Adrenal gland (tissue), 12 donors: ENCODE results near the gene AMN. TPM values are rescaled to one million over a fixed set of nuclear protein-coding genes. Genes with fewer than 3 reads are reported as not detected.

Source experiments
- DNase-seq, 7 donors: peaks; one replicate each; pipeline ENCODE4 v3.0.0-alpha.2; 2019 to 2020
- H3K27ac ChIP-seq, 5 donors: fragments of 200-600 bp; sonication (generic) in 4 of 5; 1 replicate in 3 of 5; 2 replicates in 2 of 5; pipeline versions ENCODE4 v1.5.1 to v1.8.0; 2016 to 2020; ENCODE audit warnings: mild to moderate bottlenecking in 1 of 5
- H3K27me3 ChIP-seq: fragments of 200-600 bp; 2 replicates; pipeline ENCODE4 v1.8.0; 2021
- H3K36me3 ChIP-seq, 2 donors: fragments of 200-600 bp; replicated peaks in 1 of 2; 1 replicate in 1 of 2; 2 replicates in 1 of 2; pipeline versions ENCODE4 v1.5.1 to v1.8.0; 2018 to 2022
- H3K4me1 ChIP-seq, 2 donors: fragments of 200-600 bp; replicated peaks in 1 of 2; 1 replicate in 1 of 2; 2 replicates in 1 of 2; pipeline versions ENCODE4 v1.5.1 to v1.8.0; 2018 to 2021
- H3K4me3 ChIP-seq, 4 donors: fragments of 200-600 bp; sonication (generic) in 3 of 4; one replicate each; pipeline ENCODE4 v1.5.1; 2016 to 2018
- H3K9me3 ChIP-seq, 3 donors: fragments of 200-600 bp; sonication (generic) in 1 of 3; replicated peaks in 1 of 3; 1 replicate in 2 of 3; 2 replicates in 1 of 3; pipeline versions ENCODE4 v1.5.1 to v1.8.0; 2016 to 2021
- CTCF ChIP-seq, 6 experiments: fragments of 450-650 bp in 4 of 6; fragments of 200-600 bp in 2 of 6; sonication (generic) in 1 of 6; IDR thresholded peaks; 1 replicate in 5 of 6; 2 replicates in 1 of 6; pipeline versions ENCODE4 v1.5.1 to v1.8.0; 2016 to 2021; ENCODE audit warnings: antibody characterized with exemption in 6 of 6, mild to moderate bottlenecking in 2 of 6, moderate library complexity in 1 of 6
- POLR2A ChIP-seq, 2 donors: fragments of 450-650 bp; IDR thresholded peaks; one replicate each; pipeline ENCODE4 v1.6.1; 2017; ENCODE audit warnings: antibody characterized with exemption in 2 of 2, mild to moderate bottlenecking in 2 of 2, moderate library complexity in 1 of 2
- WGBS, 4 donors: extraction: QIAGEN DNeasy Blood & Tissue Kit in 2 of 4; methylation state at CpG; one replicate each; pipeline versions ENCODE4 v1.1.5 to v1.1.7; 2013 to 2017; 5-methylcytosine and 5-hydroxymethylcytosine counted together
- intact Hi-C, 2 donors: fragments of 100-400 bp; cut with DNase I; formaldehyde crosslinking; loops; one replicate each; pipeline versions ENCODE4 v1.14.1 to v1.15.0; 2022 to 2023
- polyA plus RNA-seq, 3 donors: library from polyadenylated mRNA; stranded (reverse); fragments of 200-250 nt in 2 of 3; fragments of 350-450 nt in 1 of 3; fragmentation: Illumina TruSeq in 1 of 3; extraction: RNeasy Lipid Tissue Mini Kit (QIAGEN cat#74804) in 1 of 3; gene quantifications; one replicate each; pipeline ENCODE4 v1.2.3, GENCODE V29; 2013 to 2014
- total RNA-seq, 9 donors: library from RNA; depleted of rRNA in 4 of 9; stranded (reverse); fragments of >200 nt in 4 of 9; fragments of 120-200 nt in 1 of 9; fragmentation: NEBNext Ultra II Directional in 1 of 9; extraction: Animal tissue kit (Norgen Biotek cat#: 25700) in 1 of 9; gene quantifications; one replicate each; pipeline versions ENCODE4 v1.1.0 to v1.2.4, GENCODE V29; 2013 to 2023
- donor health status: healthy with polysubstance abuse.
- donor health status: Bipolar disorder and iron deficiency.
- donor health status: DM: yes; HTN: yes; CAD: no.
- donor health status: DM: no; HTN: no; CAD: no.
- donor health status: DM: no; HTN: no; CAD: no.
- donor health status: DM: yes; HTN: yes; CAD: no.

AMN gene
- total and polyA plus RNA-seq, 12 donors = 0.07 to 3.6 (median 0.35) TPM; not detected in 4

DNA sequence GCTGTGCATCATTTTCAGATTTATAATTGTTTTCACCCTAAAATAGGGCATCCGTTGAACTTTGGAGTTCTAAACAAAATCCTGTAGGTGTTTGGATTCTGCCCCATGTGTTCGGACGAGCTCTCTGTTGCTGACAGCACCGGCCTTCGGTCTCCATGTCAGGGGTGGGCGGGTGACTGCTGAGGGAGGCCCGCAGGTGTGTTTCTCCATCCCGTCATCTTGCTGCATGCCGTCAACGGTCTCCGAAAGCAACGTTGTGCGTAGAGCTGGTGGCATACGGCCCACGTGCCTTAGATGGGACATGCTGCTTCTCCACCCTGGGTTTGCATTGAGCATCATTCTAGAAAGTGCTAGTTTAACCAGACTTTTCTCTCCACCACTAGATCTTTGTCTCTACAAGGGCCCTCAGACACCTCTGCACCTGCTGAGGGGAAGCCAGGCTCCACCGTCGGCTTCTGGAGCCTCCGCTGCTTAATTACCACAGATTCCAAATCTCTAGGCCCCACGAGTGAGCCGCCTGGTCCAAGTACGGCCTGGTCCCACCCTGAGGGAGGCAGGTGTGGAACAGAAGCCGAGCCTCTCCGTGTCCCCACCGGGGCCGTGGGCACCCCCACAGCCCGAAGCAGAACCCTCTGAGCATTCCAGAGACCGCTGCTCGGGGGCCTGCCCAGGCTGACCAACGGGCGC lies 15.7 kb upstream of the AMN start:
- no peaks in the 10 kb centered on the region for H3K9me3 ChIP-seq
- H3K4me1 ChIP-seq = no peaks in the 10 kb centered on the region
- intact Hi-C loops = no loop called here
- TF ChIP-seq POLR2A (IDR thresholded peaks at IDR 0.05) = no peak
- no peak for TF ChIP-seq CTCF (IDR thresholded peaks at IDR 0.05)
- no peaks in the 10 kb centered on the region for H3K27me3 ChIP-seq
- no peak overlapping the region for H3K4me3 ChIP-seq
- H3K27ac ChIP-seq = no peak overlapping the region
- 96 to 98% (median 97%) methylated on average over 7 to 30 of the region's 30 CpGs for WGBS, 4 donors
- H3K36me3 ChIP-seq = peaks cover 0 to 6% of the 10 kb centered on the region in 2 donors
- no peak for DNase-seq

GRCh38 chr14:102907303-102907844 lies 15.1 kb upstream of the AMN start:
- Histone ChIP-seq H3K4me3 (no peak overlapping the region), H3K4me1 (no peaks in the 10 kb centered on the region), H3K27me3 (no peaks in the 10 kb centered on the region), H3K9me3 (no peaks in the 10 kb centered on the region), H3K27ac (no peak overlapping the region), H3K36me3 (peaks cover 0 to 6% of the 10 kb centered on the region in 2 donors)
- no peak for TF ChIP-seq CTCF (IDR thresholded peaks at IDR 0.05)
- TF ChIP-seq POLR2A (IDR thresholded peaks at IDR 0.05) = no peak
- intact Hi-C loops = no loop called here
- WGBS, 4 donors = 94 to 98% (median 97%) methylated on average over 25 to 33 of the region's 33 CpGs
- DNase-seq = no peak

GRCh38 chr14:102907980-102908730 lies 14.3 kb upstream of the AMN start:
- 81 to 94% (median 91%) methylated on average over 6 to 23 of the region's 23 CpGs for WGBS, 4 donors
- peaks cover 0 to 6% of the 10 kb centered on the region in 2 donors for H3K36me3 ChIP-seq
- DNase-seq = no peak

More at GRCh38 chr14:102907980-102908730, 14.3 kb upstream of the AMN start:
- no peak overlapping the region for H3K27ac ChIP-seq
- H3K9me3 ChIP-seq = no peaks in the 10 kb centered on the region
- no peak for TF ChIP-seq CTCF (IDR thresholded peaks at IDR 0.05)
- no peak for TF ChIP-seq POLR2A (IDR thresholded peaks at IDR 0.05)
- intact Hi-C loops = no loop called here
- H3K27me3 ChIP-seq = no peaks in the 10 kb centered on the region
- no peaks in the 10 kb centered on the region for H3K4me1 ChIP-seq
- H3K4me3 ChIP-seq = no peak overlapping the region
